GM18517 (cell line): Measurements from ENCODE around the gene C1QTNF7.
A peak's percentile ranks its signal among the peaks of the same experiment; 100 is the strongest.

Experiments
- ATAC-seq: cut with Tn5 transposase; IDR thresholded peaks from one replicate; pipeline ENCODE4 v1.9.1; 2021; ENCODE audit warnings: mild to moderate bottlenecking, moderate library complexity; ENCODE audit not compliant: unreplicated experiment

C1QTNF7 gene

DNA sequence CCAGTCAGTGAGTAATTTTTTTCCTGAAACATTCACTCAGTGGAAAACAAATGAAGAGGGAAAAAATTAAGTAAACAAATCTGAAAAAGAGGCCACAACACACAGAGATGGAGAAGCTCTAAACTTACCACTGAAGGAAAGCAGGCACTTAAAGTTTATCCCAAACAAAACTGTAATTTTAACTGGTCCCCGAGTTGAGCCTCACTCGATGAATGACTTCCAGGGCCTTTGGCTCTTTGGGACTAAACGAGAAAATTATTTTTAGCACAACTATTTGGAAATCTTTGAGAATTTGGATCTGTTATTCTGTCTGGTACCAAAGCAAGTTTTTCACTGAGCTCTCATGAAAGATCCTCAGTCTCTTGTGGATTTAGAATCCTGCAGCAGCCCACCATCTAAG, at the start of gene C1QTNF7:
Gene C1QTNF7 (plus strand): TSS at position 333 of the 400 bp plus-strand sequence. CDS start 7,711 bp downstream, outside the sequence.
- no peak for ATAC-seq

GRCh38 chr4:15378062-15378461, 49.8 kb upstream of the C1QTNF7 start:
- no peak for ATAC-seq

GRCh38 chr4:15378493-15378892, 49.3 kb upstream of the C1QTNF7 start:
- ATAC-seq, result no peak

DNA sequence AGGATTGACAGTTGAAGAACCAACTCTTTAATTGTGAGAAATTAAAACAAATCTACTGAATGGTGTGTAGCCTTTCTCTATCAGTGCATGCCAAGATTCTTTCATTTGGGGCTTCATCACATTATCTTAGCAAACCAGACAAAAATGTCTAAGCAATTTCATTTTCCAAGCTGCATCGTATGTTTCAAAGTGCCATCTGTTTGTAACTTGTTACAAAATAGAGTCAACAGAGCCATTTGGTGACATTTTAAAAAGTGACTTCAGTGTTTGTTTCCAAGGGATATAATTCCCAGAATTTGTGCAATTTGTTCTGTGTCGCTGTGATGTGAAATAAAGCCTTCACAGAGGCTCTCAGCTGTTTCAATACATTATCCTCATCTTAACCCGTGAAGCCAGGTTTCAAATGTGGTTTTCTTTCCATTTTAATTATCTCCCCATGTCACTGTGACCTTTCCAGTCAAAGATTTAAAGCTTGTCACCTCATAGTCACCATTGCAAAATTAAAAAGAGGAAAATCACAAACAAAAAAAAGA, 46.0 kb upstream of the C1QTNF7 start:
- no peak for ATAC-seq

GRCh38 chr4:15382669-15383273, 45.1 kb upstream of the C1QTNF7 start:
- ATAC-seq, result no peak

DNA sequence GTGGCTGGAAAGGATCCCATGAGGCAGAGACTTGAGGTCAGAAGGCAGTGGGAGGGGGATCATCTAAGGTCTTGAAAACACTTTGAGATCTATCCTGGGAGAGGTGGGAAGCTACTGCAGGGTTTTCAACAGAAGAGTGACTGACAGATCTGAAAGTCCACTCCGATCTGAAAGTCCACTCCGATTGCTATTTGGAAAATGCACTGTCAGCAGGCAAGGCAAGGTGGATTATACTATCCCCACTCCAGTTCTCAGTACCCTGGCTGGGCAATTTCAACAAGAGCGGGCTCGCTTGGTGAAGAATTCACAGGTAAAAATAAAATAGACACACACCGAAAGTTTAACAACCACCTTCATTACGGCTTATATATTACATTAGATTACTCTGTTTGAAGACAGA, 42.3 kb upstream of the C1QTNF7 start:
- no peak for ATAC-seq

- no peak for ATAC-seq
These were observed 41.9 kb upstream of the C1QTNF7 start for GRCh38 chr4:15385928-15386327.

DNA sequence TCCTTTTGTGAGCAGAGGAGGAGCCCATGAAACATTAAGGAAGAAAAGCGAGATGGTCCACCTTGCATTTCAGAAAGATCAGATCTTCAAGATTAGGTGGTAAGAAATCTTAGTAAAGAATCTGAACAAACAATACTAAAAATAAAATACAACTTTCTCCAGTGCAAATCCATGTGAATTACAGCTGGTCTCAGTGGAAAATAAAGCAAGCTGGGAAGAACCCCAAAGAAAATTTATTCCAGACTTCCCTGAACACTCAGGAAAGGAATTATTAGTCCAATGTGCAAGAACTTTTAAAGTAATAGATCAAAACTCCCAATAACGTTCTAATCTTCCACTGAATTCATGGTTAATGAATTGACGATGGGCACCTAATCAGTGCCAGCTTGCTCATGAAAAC, 37.3 kb upstream of the C1QTNF7 start:
- ATAC-seq, result no peak

DNA sequence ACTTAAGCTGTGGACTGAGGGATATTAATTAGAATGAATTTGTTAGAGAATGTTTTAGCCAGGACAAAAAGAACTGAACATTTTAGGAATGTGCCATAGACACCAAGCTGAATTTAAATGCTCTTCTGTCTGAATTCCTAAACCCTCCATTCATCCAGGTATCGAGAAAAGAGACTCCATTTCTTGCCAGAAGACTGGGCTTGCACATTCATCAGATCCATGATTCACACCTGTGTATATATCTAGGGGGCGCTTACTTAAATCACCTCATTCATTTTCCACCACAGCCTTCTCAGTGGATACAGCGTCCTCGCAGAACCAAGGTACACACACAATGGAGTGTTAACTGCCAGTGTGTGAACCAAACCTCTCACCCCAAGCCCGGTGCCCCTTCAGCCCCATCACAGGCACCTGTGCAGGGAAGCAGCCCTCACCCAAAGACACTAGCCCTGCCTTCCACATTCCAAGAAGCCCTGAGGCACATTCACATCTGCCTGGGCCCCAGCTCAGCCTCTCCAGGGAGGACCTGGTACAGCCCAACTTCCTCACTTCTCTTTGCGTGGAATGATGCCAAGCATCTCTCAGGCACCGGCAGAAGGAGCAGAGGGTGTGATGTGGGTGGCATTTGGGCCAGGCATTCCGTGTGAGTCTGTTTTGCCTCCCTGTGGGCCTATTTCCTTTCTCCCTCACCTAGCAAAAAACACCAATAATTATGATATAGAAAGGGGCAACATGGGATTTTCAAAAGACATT, 35.6 kb upstream of the C1QTNF7 start:
- ATAC-seq, result no peak

- ATAC-seq, result no peak
These were observed 32.5 kb upstream of the C1QTNF7 start for GRCh38 chr4:15395311-15395710.

DNA sequence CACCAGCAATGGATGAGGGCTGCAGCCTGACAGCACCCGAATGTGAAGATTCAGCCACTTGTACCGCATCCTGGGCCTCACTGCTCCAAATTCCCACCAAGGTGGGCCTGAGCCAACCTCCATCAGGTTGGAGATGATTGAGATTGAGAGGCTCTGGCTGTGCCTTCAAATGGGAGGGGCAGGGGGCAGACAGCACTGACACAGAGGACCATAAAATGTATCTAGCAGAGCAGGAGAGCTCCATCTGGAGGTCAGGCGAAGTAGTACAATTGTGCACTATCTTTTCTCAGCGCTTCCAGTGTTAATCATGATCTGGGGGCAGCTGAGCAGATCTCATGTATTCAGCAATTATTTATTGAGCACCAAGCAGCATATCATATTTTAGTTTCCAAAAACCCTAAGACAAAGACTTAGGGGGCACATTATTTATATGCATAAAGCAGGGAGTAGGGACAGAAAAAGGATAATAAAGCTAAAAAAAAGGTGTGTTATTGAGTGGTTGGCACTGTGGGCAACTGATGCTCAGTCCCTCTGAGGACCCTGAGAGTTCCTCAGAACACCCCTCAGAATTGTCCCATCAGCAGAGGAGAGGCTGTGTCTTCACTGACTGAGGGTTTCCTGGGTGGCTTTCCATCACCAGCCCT, 31.6 kb upstream of the C1QTNF7 start:
- ATAC-seq, result peak; percentile 76

DNA sequence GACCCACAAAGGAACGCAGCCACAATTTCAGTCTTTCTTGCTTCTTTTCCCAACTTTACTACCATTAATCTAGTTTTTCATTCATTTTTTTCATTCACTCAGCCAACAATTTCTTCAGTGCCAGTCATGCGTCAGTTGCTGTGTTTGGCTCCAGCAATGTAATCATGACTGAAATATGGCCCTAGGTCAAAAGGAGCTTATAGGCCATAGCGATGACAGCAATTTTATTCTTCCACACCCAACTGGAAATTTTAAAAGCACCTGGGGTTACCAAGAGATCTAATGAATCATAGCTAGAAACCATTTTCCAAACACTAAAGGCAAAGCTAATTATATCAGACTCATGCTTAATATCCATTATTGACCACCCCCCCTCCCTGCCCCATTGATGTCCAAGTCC, 29.8 kb upstream of the C1QTNF7 start:
- no peak for ATAC-seq

- ATAC-seq, result no peak
These were observed 29.1 kb upstream of the C1QTNF7 start for GRCh38 chr4:15398732-15399131.

GRCh38 chr4:15400226-15400625, 27.6 kb upstream of the C1QTNF7 start:
- ATAC-seq, result no peak

DNA sequence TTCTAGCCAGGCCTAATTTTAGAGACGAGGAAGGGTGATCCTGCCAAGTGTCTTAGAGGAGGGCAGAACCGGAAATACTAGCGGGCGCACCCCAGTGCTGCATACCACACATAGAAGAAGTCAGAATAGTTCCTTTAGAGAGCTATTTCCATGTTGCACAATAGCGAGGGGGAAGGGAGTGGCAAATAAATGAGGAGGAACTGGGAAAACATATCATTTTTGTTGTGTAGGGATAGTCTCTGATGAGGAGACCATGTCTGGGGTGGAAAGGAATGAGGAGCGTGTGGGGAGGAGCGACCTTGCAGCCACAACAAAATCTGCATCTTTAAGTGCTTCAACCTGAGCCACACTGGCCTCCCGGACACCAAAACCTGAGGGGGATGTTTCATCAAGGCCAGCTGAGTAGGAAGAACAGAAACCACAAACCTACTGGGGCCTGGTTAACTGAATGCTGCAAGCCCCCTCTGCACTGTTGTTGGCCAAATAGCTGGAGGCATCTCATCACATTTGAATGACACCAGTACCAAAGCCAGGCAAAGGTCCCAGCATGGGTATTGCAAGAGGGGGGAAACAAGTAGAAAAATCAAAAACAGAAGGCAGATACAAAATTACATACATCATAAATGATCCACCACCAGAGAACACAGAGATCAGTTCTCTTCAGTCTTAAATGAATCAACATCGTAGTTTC, 26.7 kb upstream of the C1QTNF7 start:
- no peak for ATAC-seq

GRCh38 chr4:15402146-15402545, 25.7 kb upstream of the C1QTNF7 start:
- no peak for ATAC-seq

- ATAC-seq, result no peak
These were observed 24.9 kb upstream of the C1QTNF7 start for GRCh38 chr4:15402974-15403373.

- no peak for ATAC-seq
These were observed 22.8 kb upstream of the C1QTNF7 start for GRCh38 chr4:15405018-15405417.

DNA sequence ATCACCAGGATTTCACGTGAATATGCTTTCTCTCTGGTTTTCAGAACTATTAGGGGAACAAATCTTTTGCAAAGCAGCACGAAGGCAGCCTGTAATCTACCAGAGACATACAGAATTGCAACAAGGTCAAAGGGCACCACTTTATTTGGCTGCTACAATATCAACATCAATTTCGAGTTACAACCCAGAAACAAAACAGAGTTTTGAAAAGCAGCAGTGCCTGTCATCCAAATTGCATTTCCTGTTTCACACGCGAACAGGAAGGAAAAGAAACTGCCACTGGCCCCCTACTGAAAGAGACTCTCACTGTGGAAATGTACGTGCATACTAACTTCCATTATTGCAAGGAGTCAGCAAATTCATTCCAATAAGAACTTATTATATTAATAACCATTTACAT, 17.1 kb upstream of the C1QTNF7 start:
- ATAC-seq, result no peak

DNA sequence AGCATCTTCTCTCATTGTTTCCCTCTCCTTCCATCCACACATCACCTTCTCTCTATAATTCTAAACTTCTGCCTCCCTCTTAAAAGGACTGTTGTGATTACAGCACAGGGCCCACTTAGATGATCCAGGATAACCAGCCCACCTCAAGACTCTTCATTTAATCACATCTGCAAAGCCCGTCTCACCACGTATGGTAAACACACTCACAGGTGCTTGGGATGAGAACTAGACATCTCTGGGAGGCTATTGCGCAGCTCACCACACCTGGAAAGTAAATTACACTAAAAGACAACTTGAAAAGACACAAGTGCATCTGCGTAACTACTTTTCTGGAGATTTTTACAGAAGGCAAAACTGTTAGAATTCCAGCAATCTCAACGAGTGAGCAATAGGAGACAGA, 15.4 kb upstream of the C1QTNF7 start:
- no peak for ATAC-seq

- no peak for ATAC-seq
These were observed 14.7 kb upstream of the C1QTNF7 start for GRCh38 chr4:15413010-15413622.
